IPS DF 4.7 (cell line): Measurements from ENCODE around the gene CPO.

ENCODE experiments used
- DNase-seq: peaks from one replicate; pipeline ENCODE4 v3.0.0-alpha.2; 2013; ENCODE audit warnings: low spot score; ENCODE audit errors: extremely low read depth

Gene CPO

GRCh38 chr2:206971805-206972204, 32.5 kb downstream of the CPO start:
- DNase-seq = no peak

DNA sequence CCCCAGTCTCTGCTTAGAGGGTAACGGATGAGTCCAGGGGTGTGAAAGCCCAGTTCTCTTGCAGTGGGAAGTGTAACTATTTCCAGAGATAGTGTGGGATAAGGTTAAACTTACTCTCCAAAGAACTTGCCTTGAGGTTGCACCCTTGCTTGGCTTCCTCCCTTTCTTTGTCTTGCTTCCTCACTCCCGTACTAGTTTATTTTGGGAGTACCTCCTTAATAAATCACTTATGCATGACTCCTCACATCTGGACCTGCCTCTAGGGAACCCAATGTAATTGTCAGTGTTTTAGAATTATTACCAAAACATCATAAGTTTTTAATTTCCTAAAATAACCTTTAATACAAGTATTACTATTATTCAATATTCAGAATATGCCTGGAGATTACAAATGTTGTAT, 35.2 kb downstream of the CPO start:
- DNase-seq = no peak

GRCh38 chr2:206978746-206979145, 39.4 kb downstream of the CPO start:
- no peak for DNase-seq

GRCh38 chr2:206979365-206979764, 40.0 kb downstream of the CPO start:
- DNase-seq = no peak

GRCh38 chr2:206979922-206980321, 40.6 kb downstream of the CPO start:
- no peak for DNase-seq

DNA sequence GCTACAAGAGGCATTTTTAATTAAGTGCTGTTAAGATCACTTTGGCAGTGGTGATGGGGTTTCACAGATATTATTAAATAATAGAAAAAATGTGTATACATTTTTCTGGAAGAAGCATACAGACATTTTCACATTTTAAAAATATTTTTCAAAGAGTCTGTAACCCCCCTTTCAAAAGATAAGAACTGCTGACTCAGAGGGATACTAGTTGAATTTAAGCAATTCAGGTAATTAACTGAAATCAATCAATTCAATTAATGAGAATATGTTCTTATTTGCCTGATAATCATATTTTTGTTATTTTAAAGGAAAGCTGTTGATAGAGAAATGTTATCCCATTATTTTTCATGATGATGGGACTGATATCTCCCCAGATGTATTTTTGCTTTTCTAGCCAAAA, 41.1 kb downstream of the CPO start:
- DNase-seq = no peak

- no peak for DNase-seq
Measured at GRCh38 chr2:206981086-206981674, 41.9 kb downstream of the CPO start.

DNA sequence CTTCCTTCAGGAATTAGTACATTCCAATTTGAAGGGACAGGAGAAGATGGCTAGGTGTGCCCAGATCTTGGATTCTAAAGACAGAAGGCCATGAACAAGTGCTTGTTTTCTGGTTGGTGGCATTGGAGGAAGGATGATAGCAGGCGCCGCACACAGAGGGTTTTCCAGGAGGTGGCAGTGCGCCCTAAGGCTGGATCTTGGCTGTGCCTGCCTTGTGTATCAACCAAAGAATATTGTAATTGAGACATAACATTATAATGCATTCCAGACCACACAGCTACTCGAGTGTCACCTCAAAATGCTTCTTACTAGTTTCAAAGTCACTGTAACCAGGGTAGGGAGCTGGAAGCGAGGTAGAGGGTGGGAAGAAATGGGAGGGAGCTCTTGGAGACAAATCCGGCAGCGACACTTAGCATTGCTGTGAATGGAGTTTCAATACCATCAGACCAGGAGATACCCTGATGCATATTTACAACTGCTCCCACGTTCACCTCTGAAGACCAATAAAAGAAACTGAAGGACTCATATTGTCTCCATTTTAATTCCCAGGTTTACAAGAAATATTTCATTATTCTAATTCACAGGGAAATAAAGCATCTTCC, 42.5 kb downstream of the CPO start:
- no peak for DNase-seq

DNA sequence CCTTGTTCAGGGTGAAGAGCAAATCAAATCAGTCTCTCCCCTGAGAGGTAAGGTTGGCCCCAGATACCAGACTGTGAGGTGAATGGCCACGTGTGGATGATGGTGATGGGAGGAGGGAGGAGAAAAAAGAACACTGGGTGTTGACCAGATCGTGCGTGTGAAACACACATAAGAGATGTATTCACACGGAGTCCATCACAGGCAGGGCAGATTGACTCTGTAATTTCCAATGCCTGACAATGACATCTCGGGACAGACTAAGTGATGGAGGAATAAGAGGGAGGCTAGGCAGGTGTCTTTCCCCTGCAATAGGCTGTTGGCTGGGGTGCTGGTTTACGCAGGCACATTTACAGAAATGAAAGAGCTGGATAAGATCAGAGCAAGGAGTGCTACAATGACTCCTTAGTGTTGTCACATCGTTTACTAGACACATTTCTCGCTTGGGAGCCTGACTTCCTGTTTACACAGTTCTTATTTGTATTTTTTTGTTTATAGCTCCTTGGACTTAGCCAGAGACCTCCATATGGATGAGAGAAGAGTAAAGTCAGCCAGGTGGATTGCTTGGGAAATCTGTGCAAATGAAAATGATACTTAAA, 43.1 kb downstream of the CPO start:
- DNase-seq = no peak

GRCh38 chr2:206983161-206983859, 44.0 kb downstream of the CPO start:
- no peak for DNase-seq

GRCh38 chr2:206984206-206984605, 44.9 kb downstream of the CPO start:
- DNase-seq = no peak

GRCh38 chr2:206986943-206987342, 47.6 kb downstream of the CPO start:
- DNase-seq = no peak

GRCh38 chr2:206987810-206988209, 48.5 kb downstream of the CPO start:
- no peak for DNase-seq

DNA sequence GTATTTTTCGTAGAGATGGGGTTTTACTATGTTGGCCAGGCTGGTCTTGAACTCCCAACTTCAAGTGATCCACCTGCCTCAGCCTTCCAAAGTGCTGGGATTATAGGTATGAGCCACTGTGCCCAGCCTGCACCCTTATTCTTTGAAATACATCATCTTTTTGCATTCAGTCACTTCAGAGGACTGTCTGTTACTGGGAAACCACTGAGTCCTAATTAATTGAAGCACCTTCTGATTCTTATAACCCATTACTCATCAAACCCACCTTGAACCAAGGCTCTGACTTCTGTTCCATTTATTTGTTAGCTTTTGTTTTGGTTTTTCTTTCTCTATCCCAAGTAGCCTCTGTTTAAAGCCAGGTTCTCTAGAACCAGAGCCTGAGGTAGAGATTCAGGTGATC, 49.6 kb downstream of the CPO start:
- DNase-seq = no peak

- DNase-seq = no peak
Measured at GRCh38 chr2:206989311-206989710, 50.0 kb downstream of the CPO start.

GRCh38 chr2:206990360-206990759, 51.0 kb downstream of the CPO start:
- no peak for DNase-seq

- DNase-seq = no peak
Measured at GRCh38 chr2:206991070-206991469, 51.8 kb downstream of the CPO start.

- DNase-seq = no peak
Measured at GRCh38 chr2:206993396-206993911, 54.1 kb downstream of the CPO start.

DNA sequence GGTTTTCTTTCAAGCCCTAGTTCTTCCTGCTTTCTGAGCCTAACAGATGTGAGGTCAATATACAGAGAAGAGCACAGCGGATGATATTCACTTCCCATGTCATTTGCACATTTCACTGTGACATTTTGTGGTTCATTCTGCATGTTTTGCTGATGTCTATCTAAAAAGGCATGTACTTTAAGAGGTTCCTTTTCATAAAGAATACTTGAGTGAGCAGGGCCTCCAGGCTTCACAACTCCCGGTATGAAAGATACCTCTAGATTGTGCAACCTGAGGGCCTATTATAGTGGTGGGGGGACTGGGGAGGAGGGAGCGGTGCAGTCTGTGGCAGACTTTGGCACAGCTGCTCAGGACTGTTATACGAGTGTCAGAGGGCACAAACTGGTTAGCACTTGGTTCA, 54.6 kb downstream of the CPO start:
- DNase-seq = no peak

DNA sequence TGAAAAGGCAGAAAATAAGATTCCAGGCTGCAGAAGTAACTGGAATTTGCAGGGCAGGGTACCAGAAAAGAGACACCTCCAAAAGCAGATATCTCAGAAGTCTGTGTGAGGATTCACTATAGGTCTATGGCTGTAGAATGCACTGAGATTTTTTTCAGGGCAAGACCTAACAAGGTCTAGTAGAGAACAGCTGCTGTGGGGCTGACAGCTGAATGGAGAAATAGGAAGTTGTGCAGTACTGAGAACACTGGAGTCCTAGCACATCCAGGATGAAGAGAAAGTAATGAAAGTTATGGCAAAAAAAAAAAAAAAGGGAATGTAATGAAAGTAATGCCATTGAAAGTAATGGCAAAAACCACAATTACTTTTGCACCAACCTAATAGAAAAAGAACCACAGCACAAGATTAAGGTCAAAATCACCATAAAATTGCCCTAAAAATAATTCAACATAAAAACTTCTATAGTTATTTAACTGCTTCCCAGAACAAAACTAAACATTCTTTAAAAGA, 57.3 kb downstream of the CPO start:
- DNase-seq = no peak

DNA sequence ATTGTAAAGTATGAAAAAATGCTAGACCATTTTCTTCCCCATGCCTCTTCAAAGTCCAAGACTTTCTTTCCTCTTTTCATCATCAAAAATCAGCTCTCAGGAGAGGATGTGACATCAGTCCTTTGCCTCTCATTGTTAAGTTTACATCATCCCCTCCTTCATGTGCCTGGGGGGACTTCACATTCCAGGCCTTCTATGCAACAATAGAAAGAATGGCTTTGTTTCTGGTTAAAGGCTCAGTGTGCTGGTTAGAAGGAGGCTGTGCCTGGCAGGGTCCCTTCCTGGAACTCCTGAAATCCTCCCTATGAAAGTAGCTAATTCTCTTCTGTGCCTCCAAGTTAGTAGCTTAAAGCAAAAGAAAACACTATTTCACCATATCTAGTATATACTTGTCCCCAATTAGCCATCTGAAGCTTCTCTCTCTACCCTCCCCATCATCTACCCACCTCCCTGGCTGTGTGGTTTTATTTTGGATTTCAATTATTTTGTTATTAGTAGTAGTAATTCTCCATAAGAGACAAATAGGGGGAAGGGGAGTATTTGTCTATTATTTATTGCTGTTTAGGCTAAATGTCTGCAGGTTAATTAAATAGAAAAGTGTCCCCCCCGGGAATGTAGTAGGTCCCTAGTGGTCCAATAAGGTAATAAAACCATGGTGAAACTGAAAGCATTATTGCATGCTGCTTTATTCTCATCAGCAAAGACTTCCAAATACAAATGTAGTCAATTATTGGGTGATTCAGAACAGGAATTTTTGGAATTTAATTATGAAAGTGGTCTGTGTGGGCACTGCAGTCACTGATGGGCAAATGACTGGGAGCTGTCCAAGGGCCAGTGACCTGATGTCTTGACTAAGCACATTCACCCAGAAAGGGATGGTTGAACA, 69.0 kb downstream of the CPO start:
- DNase-seq = peak; percentile 69
